PFSK-1 (cell line): Measurements from ENCODE around the gene PDGFD.

ENCODE experiments used
- FOXP2 ChIP-seq: optimal IDR thresholded peaks from 2 replicates; pipeline ENCODE3; 2011; ENCODE audit warnings: borderline replicate concordance, control low read depth, inconsistent platforms; ENCODE audit not compliant: insufficient read depth; ENCODE audit errors: extremely low read length, extremely low read depth
- POLR2AphosphoS5 ChIP-seq: IDR thresholded peaks from 2 replicates; pipeline ENCODE4 v1.6.1; 2012; ENCODE audit warnings: low read depth, mild to moderate bottlenecking, control low read depth, low read length, moderate library complexity
- REST ChIP-seq, 2 experiments: IDR thresholded peaks; 2 replicates each; pipeline versions ENCODE4 v1.6.1 to v1.8.0; 2011 to 2012; ENCODE audit warnings: low read depth in 2 of 2, low read length in 2 of 2, control low read depth in 1 of 2, inconsistent platforms in 1 of 2, mild to moderate bottlenecking in 1 of 2, moderate library complexity in 1 of 2; ENCODE audit not compliant: insufficient read depth in 1 of 2
- TAF1 ChIP-seq: IDR thresholded peaks from 2 replicates; pipeline ENCODE4 v1.6.1; 2012; ENCODE audit warnings: low read length, control low read depth, borderline replicate concordance; ENCODE audit not compliant: insufficient read depth

- TF ChIP-seq POLR2AphosphoS5 = no peak
- TF ChIP-seq REST (IDR thresholded peaks at IDR 0.05; ENCODE audit: insufficient read depth in 1 of 2, low read depth in 2 of 2, low read length in 2 of 2) = no peak
- no peak for TF ChIP-seq TAF1
- no peak for TF ChIP-seq FOXP2
Observed at GRCh38 chr11:103953797-103954486, 210.0 kb downstream of the PDGFD start.
